HG02588 (cell line): Measurements from ENCODE around the gene AKR1E2.

Source experiments
- ATAC-seq: cut with Tn5 transposase; IDR thresholded peaks from one replicate; pipeline ENCODE4 v1.9.1; 2021; ENCODE audit warnings: mild to moderate bottlenecking, moderate library complexity; ENCODE audit not compliant: unreplicated experiment

The AKR1E2 gene

GRCh38 chr10:4843525-4844180 is 17.6 kb downstream of the AKR1E2 start:
- ATAC-seq, result no peak

GRCh38 chr10:4844864-4845263 is 18.9 kb downstream of the AKR1E2 start:
- ATAC-seq, result no peak

- no peak for ATAC-seq
Observed at GRCh38 chr10:4845766-4846165, 19.8 kb downstream of the AKR1E2 start.

GRCh38 chr10:4846775-4847174 is 20.8 kb downstream of the AKR1E2 start:
- no peak for ATAC-seq

GRCh38 chr10:4847561-4848355 is 21.8 kb downstream of the AKR1E2 start:
- ATAC-seq, result no peak

GRCh38 chr10:4848356-4849041 is 22.5 kb downstream of the AKR1E2 start:
- no peak for ATAC-seq

GRCh38 chr10:4849042-4849402 is 23.0 kb downstream of the AKR1E2 start:
- ATAC-seq, result no peak

GRCh38 chr10:4849555-4850242 is 23.7 kb downstream of the AKR1E2 start:
- ATAC-seq, result peak; percentile 87

- no peak for ATAC-seq
Observed at GRCh38 chr10:4850397-4850796, 24.4 kb downstream of the AKR1E2 start.

- ATAC-seq, result no peak
Observed at GRCh38 chr10:4851176-4851575, 25.2 kb downstream of the AKR1E2 start.

- ATAC-seq, result no peak
Observed at GRCh38 chr10:4851846-4852245, 25.8 kb downstream of the AKR1E2 start.

GRCh38 chr10:4865945-4866661 is 40.1 kb downstream of the AKR1E2 start:
- no peak for ATAC-seq

GRCh38 chr10:4867109-4867519 is 41.1 kb downstream of the AKR1E2 start:
- ATAC-seq, result no peak

GRCh38 chr10:4867520-4868356 is 41.7 kb downstream of the AKR1E2 start:
- no peak for ATAC-seq

GRCh38 chr10:4868357-4868657 is 42.3 kb downstream of the AKR1E2 start:
- ATAC-seq, result no peak

GRCh38 chr10:4882704-4883078 is 56.7 kb downstream of the AKR1E2 start:
- ATAC-seq, result no peak

- ATAC-seq, result no peak
Observed at GRCh38 chr10:4883079-4883739, 57.2 kb downstream of the AKR1E2 start.

GRCh38 chr10:4885162-4885561 is 59.2 kb downstream of the AKR1E2 start:
- ATAC-seq, result no peak

GRCh38 chr10:4887501-4887900 is 61.5 kb downstream of the AKR1E2 start:
- no peak for ATAC-seq

- ATAC-seq, result no peak
Observed at GRCh38 chr10:4888236-4888635, 62.2 kb downstream of the AKR1E2 start.
